Parathyroid adenoma (tissue), 2 donors: ENCODE measurements around the gene PCP2.
"Not testable (repeated sequence)": the region's sequence is repeated elsewhere in the genome, so short reads cannot be mapped to it uniquely, and the experiment has no call there.

Source experiments
- H2AFZ ChIP-seq: fragments of 300-600 bp; sonication (generic); one replicate; pipeline ENCODE4 v1.7.0; 2017; ENCODE audit warnings: antibody characterized with exemption, mild to moderate bottlenecking
- H3K27ac ChIP-seq: fragments of 300-600 bp; sonication (generic); one replicate; pipeline ENCODE4 v1.7.0; 2017
- H3K27me3 ChIP-seq: fragments of 300-600 bp; sonication (generic); one replicate; pipeline ENCODE4 v1.7.0; 2017; ENCODE audit warnings: low read length; ENCODE audit not compliant: control insufficient read depth, insufficient read depth
- H3K36me3 ChIP-seq: fragments of 300-600 bp; sonication (generic); one replicate; pipeline ENCODE4 v1.7.0; 2017; ENCODE audit warnings: low read length; ENCODE audit not compliant: control insufficient read depth, insufficient read depth
- H3K4me1 ChIP-seq: fragments of 300-600 bp; sonication (generic); one replicate; pipeline ENCODE4 v1.7.0; 2017; ENCODE audit warnings: control low read depth
- H3K4me2 ChIP-seq: fragments of 300-600 bp; sonication (generic); one replicate; pipeline ENCODE4 v1.7.0; 2017; ENCODE audit warnings: low read length
- H3K4me3 ChIP-seq: fragments of 300-600 bp; sonication (generic); one replicate; pipeline ENCODE4 v1.7.0; 2017; ENCODE audit warnings: low read depth, low read length
- H3K79me2 ChIP-seq: fragments of 300-600 bp; sonication (generic); one replicate; pipeline ENCODE4 v1.7.0; 2017; ENCODE audit warnings: control low read depth
- H3K9ac ChIP-seq: fragments of 300-600 bp; sonication (generic); one replicate; pipeline ENCODE4 v1.7.0; 2017; ENCODE audit warnings: mild to moderate bottlenecking
- H3K9me3 ChIP-seq: fragments of 300-600 bp; sonication (generic); one replicate; pipeline ENCODE4 v1.7.0; 2017; ENCODE audit warnings: low read length; ENCODE audit not compliant: control insufficient read depth
- CTCF ChIP-seq: fragments of 300-600 bp; sonication (generic); IDR thresholded peaks from one replicate; pipeline ENCODE4 v1.7.0; 2017; ENCODE audit warnings: antibody characterized with exemption, mild to moderate bottlenecking
- donor health status: primary hyperparathyroidism.

Gene PCP2

GRCh38 chr19:7644550-7644877 is 11.0 kb upstream of the PCP2 start:
- Histone ChIP-seq H3K9me3 (no peaks in the 10 kb centered on the region), H2AFZ (no peak overlapping the region), H3K4me3 (no peak overlapping the region), H3K27ac (no peak overlapping the region), H3K36me3 (no peaks in the 10 kb centered on the region), H3K79me2 (no peaks in the 10 kb centered on the region), H3K9ac (no peak overlapping the region), H3K4me1 (no peaks in the 10 kb centered on the region), H3K27me3 (no peaks in the 10 kb centered on the region), H3K4me2 (no peak overlapping the region)
- TF ChIP-seq CTCF: no peak

- H3K9ac ChIP-seq, H2AFZ ChIP-seq, H3K4me3 ChIP-seq, H3K27ac ChIP-seq, H3K27me3 ChIP-seq, H3K36me3 ChIP-seq, H3K79me2 ChIP-seq, H3K4me2 ChIP-seq, H3K9me3 ChIP-seq, H3K4me1 ChIP-seq: not testable (repeated sequence)
Measured at GRCh38 chr19:7643629-7644549, 10.4 kb upstream of the PCP2 start.

- no peak for TF ChIP-seq CTCF
- Histone ChIP-seq H3K4me2 (no peak overlapping the region), H3K4me1 (no peaks in the 10 kb centered on the region), H3K27me3 (no peaks in the 10 kb centered on the region), H3K9ac (no peak overlapping the region), H3K36me3 (no peaks in the 10 kb centered on the region), H3K9me3 (no peaks in the 10 kb centered on the region), H2AFZ (no peak overlapping the region), H3K4me3 (no peak overlapping the region), H3K27ac (no peak overlapping the region), H3K79me2 (no peaks in the 10 kb centered on the region)
Measured at GRCh38 chr19:7643031-7643415, 9.5 kb upstream of the PCP2 start.

- Histone ChIP-seq H3K4me1 (no peaks in the 10 kb centered on the region), H3K27me3 (no peaks in the 10 kb centered on the region)
- no peak for TF ChIP-seq CTCF
Measured at GRCh38 chr19:7642295-7643030, 8.9 kb upstream of the PCP2 start.

More at GRCh38 chr19:7642295-7643030, 8.9 kb upstream of the PCP2 start:
- Histone ChIP-seq H3K79me2 (no peaks in the 10 kb centered on the region), H3K4me3 (no peak overlapping the region), H3K4me2 (no peak overlapping the region), H3K9ac (no peak overlapping the region), H2AFZ (no peak overlapping the region), H3K36me3 (no peaks in the 10 kb centered on the region), H3K9me3 (no peaks in the 10 kb centered on the region), H3K27ac (no peak overlapping the region)
